GM18520 (cell line): ENCODE data around the gene C19orf25.

Source experiments
- ATAC-seq: cut with Tn5 transposase; IDR thresholded peaks from one replicate; pipeline ENCODE4 v1.9.1; 2021; ENCODE audit not compliant: unreplicated experiment

C19orf25 gene

GRCh38 chr19:1466461-1467214 lies 12.4 kb downstream of the C19orf25 start:
- no peak for ATAC-seq

- no peak for ATAC-seq
These were observed 13.0 kb downstream of the C19orf25 start for GRCh38 chr19:1466018-1466460.

DNA sequence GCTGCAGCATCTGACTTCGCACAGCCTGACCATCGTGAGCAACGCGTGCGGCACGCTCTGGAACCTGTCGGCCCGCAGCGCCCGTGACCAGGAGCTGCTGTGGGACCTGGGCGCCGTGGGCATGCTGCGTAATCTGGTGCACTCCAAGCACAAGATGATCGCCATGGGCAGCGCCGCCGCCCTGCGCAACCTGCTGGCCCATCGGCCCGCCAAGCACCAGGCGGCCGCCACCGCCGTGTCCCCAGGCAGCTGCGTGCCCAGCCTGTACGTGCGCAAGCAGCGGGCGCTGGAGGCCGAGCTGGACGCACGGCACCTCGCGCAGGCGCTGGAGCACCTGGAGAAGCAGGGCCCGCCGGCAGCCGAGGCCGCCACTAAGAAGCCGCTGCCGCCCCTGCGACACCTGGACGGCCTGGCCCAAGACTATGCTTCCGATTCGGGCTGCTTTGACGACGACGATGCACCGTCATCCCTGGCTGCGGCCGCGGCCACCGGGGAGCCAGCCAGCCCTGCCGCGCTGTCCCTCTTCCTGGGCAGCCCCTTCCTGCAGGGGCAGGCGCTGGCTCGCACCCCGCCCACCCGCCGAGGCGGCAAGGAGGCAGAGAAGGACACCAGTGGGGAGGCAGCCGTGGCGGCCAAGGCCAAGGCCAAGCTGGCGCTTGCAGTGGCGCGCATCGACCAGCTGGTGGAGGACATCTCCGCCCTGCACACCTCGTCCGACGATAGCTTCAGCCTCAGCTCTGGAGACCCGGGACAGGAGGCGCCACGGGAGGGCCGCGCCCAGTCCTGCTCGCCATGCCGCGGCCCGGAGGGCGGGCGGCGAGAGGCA lies 13.6 kb downstream of the C19orf25 start:
- ATAC-seq, result no peak

GRCh38 chr19:1461862-1462261 lies 17.2 kb downstream of the C19orf25 start:
- no peak for ATAC-seq

DNA sequence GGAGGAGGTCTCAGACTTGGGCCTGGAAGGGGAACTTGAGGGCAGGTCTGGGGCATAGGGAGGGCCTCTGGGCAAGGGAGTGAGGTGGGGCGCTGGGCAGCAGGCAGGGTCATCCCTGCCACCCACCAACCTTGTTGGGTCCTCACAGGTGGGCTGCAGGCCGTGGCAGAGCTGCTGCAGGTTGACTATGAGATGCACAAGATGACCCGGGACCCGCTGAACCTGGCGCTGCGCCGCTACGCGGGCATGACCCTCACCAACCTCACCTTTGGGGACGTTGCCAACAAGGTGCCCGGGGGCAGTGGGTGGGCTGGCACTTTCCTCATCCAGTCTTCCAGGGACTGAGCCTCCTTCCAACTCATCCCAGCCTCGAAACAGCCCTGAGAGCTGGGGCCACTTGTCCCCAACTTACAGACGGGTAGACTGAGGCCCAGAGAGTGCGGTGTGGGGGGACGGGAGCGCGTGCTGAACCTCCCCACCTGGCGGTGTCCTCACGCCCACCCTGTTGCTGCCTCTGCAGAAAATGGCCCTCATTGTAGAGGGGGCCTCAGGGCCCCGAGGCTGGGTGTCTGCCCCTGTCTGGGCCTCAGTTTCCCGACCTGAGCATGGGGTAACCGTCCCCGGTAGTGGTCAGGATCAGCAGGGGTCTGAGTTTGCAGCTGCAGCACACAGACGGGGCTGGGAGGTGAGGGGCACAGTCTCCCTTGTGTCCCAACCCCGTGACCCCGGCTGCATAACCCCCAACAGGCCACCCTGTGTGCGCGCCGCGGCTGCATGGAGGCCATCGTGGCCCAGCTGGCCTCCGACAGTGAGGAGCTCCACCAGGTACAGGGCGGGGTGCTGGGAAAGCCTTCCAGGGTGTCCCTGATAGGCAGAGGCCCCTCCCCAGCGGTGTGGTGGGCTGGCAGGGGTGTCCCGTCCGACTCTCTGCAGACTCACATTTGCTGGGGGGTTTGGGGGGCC lies 18.7 kb downstream of the C19orf25 start:
- ATAC-seq, result no peak

DNA sequence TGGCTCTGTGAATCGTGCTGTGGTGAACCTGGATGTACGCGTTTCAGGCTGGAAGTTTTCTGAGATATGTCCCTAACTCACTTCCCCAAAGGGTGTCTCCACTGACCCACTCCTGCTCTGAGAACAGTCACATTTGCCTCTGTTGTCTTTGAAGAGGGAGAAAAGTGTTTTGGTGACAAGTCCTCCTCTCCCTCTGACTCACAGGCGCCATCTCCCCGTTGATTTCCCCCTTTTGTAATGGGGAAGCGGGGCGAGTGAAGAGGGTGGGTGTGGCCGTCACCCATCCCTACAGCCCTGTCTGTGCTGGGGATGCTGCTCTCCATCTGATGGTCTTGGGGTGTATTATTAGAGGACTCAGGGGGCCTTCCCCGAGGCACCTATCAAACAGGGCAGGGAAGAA lies 19.5 kb downstream of the C19orf25 start:
- ATAC-seq, result no peak

DNA sequence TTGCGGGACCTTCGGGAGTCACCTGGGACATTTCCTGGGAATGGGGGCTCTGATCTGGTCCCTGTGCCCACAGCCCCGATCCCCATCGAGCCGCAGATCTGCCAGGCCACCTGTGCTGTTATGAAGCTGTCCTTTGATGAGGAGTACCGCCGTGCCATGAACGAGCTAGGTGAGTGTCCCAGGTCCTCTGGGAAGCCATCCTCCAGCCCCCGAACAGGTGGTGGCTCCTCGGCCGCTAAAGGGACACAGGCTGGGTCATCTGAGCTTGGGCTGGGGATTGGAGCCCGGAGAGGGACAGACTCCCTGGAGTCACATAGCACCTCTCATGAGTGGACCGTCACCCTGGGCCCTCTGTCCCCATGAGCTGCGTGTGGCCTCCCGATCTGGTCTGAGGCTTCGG lies 21.1 kb downstream of the C19orf25 start:
- no peak for ATAC-seq

GRCh38 chr19:1457031-1457739 lies 21.8 kb downstream of the C19orf25 start:
- no peak for ATAC-seq

- no peak for ATAC-seq
These were observed 22.7 kb downstream of the C19orf25 start for GRCh38 chr19:1456121-1456900.

GRCh38 chr19:1455336-1456120 lies 23.5 kb downstream of the C19orf25 start:
- no peak for ATAC-seq

- no peak for ATAC-seq
These were observed 24.0 kb downstream of the C19orf25 start for GRCh38 chr19:1455002-1455335.

DNA sequence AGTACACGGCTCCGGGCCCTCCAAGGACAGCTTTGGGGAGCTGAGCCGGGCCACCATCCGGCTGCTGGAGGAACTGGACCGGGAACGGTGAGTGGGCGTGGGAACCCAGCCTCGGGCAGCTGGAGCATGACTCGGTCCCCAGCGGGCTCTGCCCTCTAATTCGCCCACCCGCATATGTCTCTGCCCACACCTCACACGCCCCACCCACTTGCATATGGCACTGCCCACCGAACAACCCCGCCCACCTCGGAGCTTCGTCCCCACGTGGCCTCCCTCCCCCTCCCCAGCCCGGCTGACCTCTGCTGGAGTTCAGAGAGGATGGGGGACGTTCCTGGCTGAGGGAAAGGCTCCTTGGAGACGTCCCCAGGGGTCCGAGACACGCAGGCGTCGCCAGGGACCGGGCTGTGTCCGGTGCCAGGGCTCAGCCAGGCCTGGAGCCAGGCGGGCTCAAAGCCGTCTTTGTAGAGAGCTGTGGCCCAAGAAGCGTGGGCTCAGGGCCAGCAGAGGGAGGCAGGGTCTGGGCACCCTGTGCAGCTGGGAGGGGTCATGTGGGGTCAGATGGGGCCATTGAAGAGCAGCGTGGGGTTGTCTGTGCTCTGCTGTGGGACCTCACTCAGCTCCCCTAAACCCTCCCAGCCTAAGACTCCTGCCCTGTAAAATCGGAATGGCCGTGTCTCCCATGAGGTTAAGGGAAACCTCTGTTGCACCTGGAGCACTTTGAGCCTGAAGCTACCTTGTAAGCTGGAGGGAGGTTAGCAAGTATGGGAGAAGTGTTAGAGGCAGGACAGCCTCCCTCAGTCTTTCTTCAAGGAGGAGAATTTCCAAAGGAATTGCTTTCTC lies 25.3 kb downstream of the C19orf25 start:
- ATAC-seq, result no peak

- no peak for ATAC-seq
These were observed 26.1 kb downstream of the C19orf25 start for GRCh38 chr19:1452802-1453524.

DNA sequence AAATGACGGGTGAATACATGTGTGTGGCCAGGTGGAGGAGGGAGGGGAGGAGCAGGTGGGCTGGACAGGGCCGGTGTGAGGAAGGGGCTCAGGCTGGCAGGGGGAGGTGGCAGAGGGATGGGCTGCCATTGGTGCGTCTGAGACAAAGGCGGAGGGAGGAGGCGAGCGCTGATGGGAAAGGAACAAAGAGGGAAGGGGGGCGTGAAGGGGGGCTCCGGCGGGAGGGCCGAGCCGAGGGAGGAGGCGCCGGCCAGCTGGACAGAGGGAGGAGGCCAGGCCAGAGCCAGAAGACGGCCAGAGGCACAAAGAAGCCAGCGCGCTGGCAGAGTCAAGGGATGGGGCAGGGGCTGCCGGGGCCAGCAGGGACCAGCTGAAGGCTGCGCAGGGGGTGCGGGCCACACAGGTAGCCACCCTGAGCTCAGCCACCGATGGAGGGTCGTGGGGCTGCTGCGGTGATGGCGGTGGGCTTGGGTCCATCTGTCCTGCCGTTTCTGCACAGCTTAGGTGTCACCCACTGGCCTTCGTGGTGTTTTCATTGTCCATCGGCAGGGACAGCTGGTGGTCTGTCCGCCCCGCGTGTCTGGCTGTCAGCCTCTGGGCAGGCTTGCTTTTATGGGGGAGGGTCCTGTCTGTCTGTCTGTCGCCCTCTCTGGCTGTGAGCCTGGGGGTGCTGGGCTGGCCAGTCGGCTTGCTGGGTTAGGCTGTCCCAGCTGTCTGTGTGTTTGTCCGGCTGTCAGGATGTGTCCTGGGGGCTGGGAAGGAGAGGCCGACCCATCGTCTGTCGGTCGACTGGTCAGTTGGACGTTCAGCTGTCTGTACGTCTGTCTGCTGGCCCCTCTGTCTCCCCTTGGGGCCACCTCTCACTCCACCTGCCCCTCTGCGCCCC lies 26.9 kb downstream of the C19orf25 start:
- ATAC-seq, result no peak

GRCh38 chr19:1450735-1451731 lies 28.0 kb downstream of the C19orf25 start:
- no peak for ATAC-seq
